HFFc6 (cell line): ENCODE data around the gene PRKRIP1. TPM values are rescaled to one million over a fixed set of nuclear protein-coding genes. Genes with fewer than 3 reads are reported as not detected.

Source experiments
- DNase-seq: peaks from one replicate; pipeline ENCODE4 v3.0.0-alpha.2; 2018
- H3K27ac Mint-ChIP-seq: 2 replicates; pipeline ENCODE4 v1.8.0; 2020; ENCODE audit warnings: mild to moderate bottlenecking, mixed read lengths
- H3K27me3 Mint-ChIP-seq: 2 replicates; pipeline ENCODE4 v1.8.0; 2021; ENCODE audit warnings: mild to moderate bottlenecking, moderate library complexity, mixed read lengths; ENCODE audit not compliant: insufficient read depth
- H3K36me3 Mint-ChIP-seq: 2 replicates; pipeline ENCODE4 v1.8.0; 2021; ENCODE audit warnings: low read depth, mixed read lengths
- H3K4me1 Mint-ChIP-seq: 2 replicates; pipeline ENCODE4 v1.8.0; 2020; ENCODE audit warnings: low read depth, mixed read lengths
- H3K4me3 Mint-ChIP-seq: 2 replicates; pipeline ENCODE4 v1.8.0; 2020; ENCODE audit warnings: mild to moderate bottlenecking, moderate library complexity, mixed read lengths
- H3K9me3 Mint-ChIP-seq: 2 replicates; pipeline ENCODE4 v1.8.0; 2020; ENCODE audit warnings: mild to moderate bottlenecking, mixed read lengths
- CTCF ChIP-seq: fragments of 200-600 bp; sonication (generic); IDR thresholded peaks from 2 replicates; pipeline ENCODE4 v1.5.0; 2021; ENCODE audit warnings: antibody characterized with exemption, mild to moderate bottlenecking
- total RNA-seq, 6 experiments: library from RNA; stranded (reverse); fragmentation: NEBNext Ultra II Directional; extraction: Animal tissue kit (Norgen Biotek cat#: 25700); gene quantifications; 2 replicates in 1 of 6; 3 replicates in 5 of 6; pipeline ENCODE4 v1.2.3, GENCODE V29; 2021

PRKRIP1 gene
- total RNA-seq, 6 experiments from 2014 or later, result 18.8 to 24.7 (median 20.4) TPM

- H3K4me3 Mint-ChIP-seq, result no peak overlapping the region
- TF ChIP-seq CTCF, result no peak
- no peak for DNase-seq
- peaks cover 9% of the 10 kb centered on the region for H3K4me1 Mint-ChIP-seq
- H3K36me3 Mint-ChIP-seq, result no peaks in the 10 kb centered on the region; the same call in 1 of the 2 replicates
- no peaks in the 10 kb centered on the region for H3K9me3 Mint-ChIP-seq
- peak overlapping the region; percentile 62; the same call in 1 of the 2 replicates for H3K27ac Mint-ChIP-seq
- peaks cover 4% of the 10 kb centered on the region for H3K27me3 Mint-ChIP-seq
Observed at GRCh38 chr7:102457352-102457924, 61.3 kb downstream of the PRKRIP1 start.

GRCh38 chr7:102459221-102459844 is 63.2 kb downstream of the PRKRIP1 start:
- peaks cover 4% of the 10 kb centered on the region for H3K27me3 Mint-ChIP-seq
- H3K27ac Mint-ChIP-seq, result no peak overlapping the region
- no peak for DNase-seq
- TF ChIP-seq CTCF, result no peak
- no peaks in the 10 kb centered on the region for H3K9me3 Mint-ChIP-seq
- H3K36me3 Mint-ChIP-seq, result peaks cover 8% of the 10 kb centered on the region; the same call in 1 of the 2 replicates
- H3K4me3 Mint-ChIP-seq, result no peak overlapping the region
- H3K4me1 Mint-ChIP-seq, result peaks cover 21% of the 10 kb centered on the region

GRCh38 chr7:102460467-102460866 is 64.3 kb downstream of the PRKRIP1 start:
- Mint-ChIP-seq H3K4me1 (peaks cover 23% of the 10 kb centered on the region), H3K9me3 (no peaks in the 10 kb centered on the region), H3K27me3 (peaks cover 4% of the 10 kb centered on the region; the same call in 1 of the 2 replicates), H3K4me3 (no peak overlapping the region), H3K36me3 (peaks cover 8% of the 10 kb centered on the region; the same call in 1 of the 2 replicates), H3K27ac (no peak overlapping the region)
- no peak for TF ChIP-seq CTCF
- DNase-seq, result no peak

GRCh38 chr7:102463841-102464576 is 67.8 kb downstream of the PRKRIP1 start:
- no peak for TF ChIP-seq CTCF
- peaks cover 13% of the 10 kb centered on the region; the same call in 1 of the 2 replicates for H3K36me3 Mint-ChIP-seq
- H3K9me3 Mint-ChIP-seq, result no peaks in the 10 kb centered on the region
- peak overlapping the region; percentile 81 for H3K27ac Mint-ChIP-seq
- H3K27me3 Mint-ChIP-seq, result peaks cover 9% of the 10 kb centered on the region
- peaks cover 33% of the 10 kb centered on the region for H3K4me1 Mint-ChIP-seq
- no peak for DNase-seq
- peak overlapping the region; percentile 98 for H3K4me3 Mint-ChIP-seq

GRCh38 chr7:102464577-102465280 is 68.6 kb downstream of the PRKRIP1 start, which contains the start of the genes ALKBH4 and LRWD1:
ALKBH4 (minus strand) TSS chr7:102464863; CDS start chr7:102464836, 27 bp downstream.
LRWD1 (plus strand) TSS chr7:102464984; CDS start chr7:102465081, 97 bp downstream.
- Mint-ChIP-seq H3K36me3 (peaks cover 13% of the 10 kb centered on the region; the same call in 1 of the 2 replicates), H3K27me3 (peaks cover 9% of the 10 kb centered on the region), H3K4me1 (peaks cover 33% of the 10 kb centered on the region), H3K4me3 (peak within 1 kb of the TSS; percentile 98), H3K9me3 (no peaks in the 10 kb centered on the region), H3K27ac (peak within 1 kb of the TSS; percentile 81)
- TF ChIP-seq CTCF, result peak; percentile 47
- peak; percentile 87 for DNase-seq
